Measurements from ENCODE around the gene PRKCE.

- TF ChIP-seq, protein P1, sequence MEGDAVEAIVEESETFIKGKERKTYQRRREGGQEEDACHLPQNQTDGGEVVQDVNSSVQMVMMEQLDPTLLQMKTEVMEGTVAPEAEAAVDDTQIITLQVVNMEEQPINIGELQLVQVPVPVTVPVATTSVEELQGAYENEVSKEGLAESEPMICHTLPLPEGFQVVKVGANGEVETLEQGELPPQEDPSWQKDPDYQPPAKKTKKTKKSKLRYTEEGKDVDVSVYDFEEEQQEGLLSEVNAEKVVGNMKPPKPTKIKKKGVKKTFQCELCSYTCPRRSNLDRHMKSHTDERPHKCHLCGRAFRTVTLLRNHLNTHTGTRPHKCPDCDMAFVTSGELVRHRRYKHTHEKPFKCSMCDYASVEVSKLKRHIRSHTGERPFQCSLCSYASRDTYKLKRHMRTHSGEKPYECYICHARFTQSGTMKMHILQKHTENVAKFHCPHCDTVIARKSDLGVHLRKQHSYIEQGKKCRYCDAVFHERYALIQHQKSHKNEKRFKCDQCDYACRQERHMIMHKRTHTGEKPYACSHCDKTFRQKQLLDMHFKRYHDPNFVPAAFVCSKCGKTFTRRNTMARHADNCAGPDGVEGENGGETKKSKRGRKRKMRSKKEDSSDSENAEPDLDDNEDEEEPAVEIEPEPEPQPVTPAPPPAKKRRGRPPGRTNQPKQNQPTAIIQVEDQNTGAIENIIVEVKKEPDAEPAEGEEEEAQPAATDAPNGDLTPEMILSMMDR (IDR thresholded peaks at IDR 0.05 in 2 of 3, conservative IDR thresholded peaks at IDR 0.05 in 1 of 3; ENCODE audit: borderline replicate concordance in 1 of 3, insufficient read depth in 1 of 3, low read depth in 2 of 3, low read length in 2 of 3) = no peak
- TF ChIP-seq POLR2A (IDR thresholded peaks at IDR 0.05; ENCODE audit: borderline replicate concordance, extremely low read depth, insufficient read depth, insufficient read length) = no peak
- TF ChIP-seq, protein P2, sequence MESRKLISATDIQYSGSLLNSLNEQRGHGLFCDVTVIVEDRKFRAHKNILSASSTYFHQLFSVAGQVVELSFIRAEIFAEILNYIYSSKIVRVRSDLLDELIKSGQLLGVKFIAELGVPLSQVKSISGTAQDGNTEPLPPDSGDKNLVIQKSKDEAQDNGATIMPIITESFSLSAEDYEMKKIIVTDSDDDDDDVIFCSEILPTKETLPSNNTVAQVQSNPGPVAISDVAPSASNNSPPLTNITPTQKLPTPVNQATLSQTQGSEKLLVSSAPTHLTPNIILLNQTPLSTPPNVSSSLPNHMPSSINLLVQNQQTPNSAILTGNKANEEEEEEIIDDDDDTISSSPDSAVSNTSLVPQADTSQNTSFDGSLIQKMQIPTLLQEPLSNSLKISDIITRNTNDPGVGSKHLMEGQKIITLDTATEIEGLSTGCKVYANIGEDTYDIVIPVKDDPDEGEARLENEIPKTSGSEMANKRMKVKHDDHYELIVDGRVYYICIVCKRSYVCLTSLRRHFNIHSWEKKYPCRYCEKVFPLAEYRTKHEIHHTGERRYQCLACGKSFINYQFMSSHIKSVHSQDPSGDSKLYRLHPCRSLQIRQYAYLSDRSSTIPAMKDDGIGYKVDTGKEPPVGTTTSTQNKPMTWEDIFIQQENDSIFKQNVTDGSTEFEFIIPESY (IDR thresholded peaks at IDR 0.05; ENCODE audit: extremely low read depth, insufficient replicate concordance, low read length) = no peak
- no peak for TF ChIP-seq POLR2AphosphoS5 (IDR thresholded peaks at IDR 0.05; ENCODE audit: low read depth, low read length)
Observed at GRCh38 chr2:45755585-45756335, 104.3 kb downstream of the PRKCE start.
